Measurements from ENCODE around the gene JAKMIP1.
A peak's percentile ranks its signal among the peaks of the same experiment; 100 is the strongest.

The JAKMIP1 gene

DNA sequence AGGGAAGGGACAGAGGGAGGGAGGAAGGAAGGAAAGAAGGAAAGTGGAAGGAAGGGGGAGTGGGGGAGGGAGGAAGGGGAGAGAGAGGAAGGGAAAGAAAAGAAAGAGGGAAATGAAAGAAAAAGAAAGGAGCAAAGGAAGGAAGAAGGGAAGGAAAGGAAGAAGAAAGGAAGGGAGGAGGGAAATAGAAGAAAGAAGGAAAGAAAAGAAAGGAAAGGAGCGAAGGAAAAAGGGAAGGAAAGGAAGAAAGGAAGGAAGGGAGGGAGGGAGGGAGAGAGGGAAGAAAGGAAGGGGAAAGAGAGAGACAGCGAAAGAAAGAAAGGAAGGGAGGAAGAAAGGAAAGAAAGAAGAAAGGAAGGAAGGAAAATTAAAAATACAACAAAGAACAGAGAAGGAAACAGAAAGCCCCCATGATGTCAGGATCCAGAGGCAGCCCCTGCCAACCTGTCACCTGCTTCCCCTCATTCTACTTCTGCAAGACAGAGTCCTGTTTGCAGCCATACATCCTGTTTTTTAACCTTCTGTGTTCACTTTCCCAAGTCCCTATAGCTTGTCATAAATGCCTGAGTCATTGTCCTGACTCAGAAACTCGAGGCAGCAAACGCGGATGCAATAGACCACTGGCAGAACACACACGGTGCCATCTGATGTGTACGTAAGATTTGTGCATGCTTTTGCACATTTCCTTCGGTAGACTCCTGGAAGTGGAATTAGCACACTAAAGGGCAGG, 105.2 kb downstream of the JAKMIP1 start:
- DNase-seq (ENCODE audit: low read depth), result peak; percentile 10

DNA sequence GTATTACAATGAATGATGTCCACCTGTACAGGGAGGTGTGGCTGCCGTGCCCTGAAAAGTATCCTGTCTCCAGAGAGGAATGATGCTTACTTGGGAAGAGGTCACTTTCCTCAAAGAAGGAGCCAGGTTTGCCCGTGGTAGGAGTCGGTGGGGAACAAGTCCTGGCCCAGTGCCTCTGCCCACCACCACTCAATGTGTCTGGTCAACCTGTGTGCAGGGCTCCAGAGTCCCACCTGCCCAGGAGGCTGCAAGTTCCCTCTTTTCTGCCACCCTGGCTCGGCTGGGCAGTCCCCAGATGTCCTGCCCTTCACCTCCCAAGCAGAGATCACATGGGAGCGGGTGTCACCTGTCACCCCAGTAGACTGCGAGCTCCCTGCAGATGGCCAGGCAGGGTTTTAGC, 106.7 kb downstream of the JAKMIP1 start:
- no peak for DNase-seq (ENCODE audit: low read depth)

DNA sequence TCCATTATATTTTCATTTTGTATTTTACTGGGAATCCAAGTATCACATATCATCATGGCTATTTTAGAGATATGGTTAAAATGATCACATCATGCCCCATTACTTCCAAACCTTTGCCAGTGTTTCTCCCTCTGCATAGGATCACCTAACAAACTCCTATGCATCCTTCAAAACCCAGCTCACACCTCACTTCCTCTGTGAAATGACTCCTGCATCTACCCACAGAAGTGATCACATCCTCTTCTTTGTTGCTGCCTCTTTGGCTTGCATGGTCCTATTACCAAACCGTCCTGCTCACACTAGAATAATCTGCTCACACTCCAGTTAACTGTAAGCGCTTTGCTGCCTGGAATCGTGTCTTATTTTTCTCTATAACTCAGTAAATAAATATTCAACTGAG, 107.4 kb downstream of the JAKMIP1 start:
- DNase-seq (ENCODE audit: low read depth), result no peak

DNA sequence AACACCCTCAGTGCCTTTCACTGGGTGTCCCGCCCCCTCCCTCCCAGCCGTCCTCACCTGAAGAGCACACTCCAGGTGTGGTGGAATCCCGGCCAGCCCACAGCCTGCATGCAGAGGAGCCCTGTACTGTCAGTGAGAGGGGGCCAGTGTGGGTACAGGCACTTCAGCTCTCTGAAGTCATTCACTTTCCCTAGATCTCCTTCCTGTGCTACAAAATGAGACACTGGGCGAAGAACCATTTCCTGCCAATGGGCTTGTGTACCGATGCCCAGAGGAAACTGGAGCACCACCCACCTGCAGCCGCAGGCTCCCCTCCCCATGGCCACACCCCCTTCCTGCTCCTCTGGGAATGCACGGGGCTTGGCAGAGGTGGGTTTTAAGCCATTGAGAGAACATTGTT, 108.2 kb downstream of the JAKMIP1 start:
- DNase-seq (ENCODE audit: low read depth), result no peak

DNA sequence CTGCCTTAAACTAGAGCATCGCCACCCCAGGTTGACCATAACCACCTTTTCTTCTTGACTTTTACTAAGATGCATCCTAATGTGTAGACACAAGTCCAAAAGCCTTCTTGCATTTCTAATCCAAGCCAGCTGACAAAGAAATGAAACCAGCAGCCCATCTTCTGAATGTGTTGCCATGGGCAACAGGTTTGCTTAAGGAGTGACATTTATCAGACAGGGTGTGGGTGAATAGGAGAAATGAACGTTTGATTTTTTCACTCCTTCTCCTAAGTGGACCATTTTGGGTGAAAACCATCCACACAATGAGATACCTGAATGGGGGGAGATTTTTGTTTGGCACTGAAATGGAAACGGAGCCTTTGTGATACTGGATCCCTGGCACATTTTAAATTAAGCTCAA, 109.4 kb downstream of the JAKMIP1 start:
- no peak for DNase-seq (ENCODE audit: low read depth)

DNA sequence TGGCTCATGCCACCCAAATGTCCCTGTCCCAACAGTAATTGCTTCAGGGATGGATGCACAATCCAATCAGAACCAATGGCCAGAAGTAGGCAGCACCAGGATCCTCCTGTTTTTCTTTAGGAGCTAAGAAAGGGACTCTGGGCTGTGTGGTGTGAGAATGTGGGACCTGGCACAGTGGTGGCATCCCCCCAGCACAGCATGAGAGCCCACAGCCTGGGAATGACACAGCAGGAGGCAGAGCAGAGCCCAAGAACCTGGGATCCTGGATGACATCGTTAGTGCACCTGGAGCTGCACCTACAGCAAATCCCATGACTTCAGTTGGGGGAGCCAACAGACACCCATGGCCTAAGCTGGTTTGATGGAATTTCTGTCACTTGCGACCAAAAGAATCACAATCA, 111.4 kb downstream of the JAKMIP1 start:
- no peak for DNase-seq (ENCODE audit: low read depth)

DNA sequence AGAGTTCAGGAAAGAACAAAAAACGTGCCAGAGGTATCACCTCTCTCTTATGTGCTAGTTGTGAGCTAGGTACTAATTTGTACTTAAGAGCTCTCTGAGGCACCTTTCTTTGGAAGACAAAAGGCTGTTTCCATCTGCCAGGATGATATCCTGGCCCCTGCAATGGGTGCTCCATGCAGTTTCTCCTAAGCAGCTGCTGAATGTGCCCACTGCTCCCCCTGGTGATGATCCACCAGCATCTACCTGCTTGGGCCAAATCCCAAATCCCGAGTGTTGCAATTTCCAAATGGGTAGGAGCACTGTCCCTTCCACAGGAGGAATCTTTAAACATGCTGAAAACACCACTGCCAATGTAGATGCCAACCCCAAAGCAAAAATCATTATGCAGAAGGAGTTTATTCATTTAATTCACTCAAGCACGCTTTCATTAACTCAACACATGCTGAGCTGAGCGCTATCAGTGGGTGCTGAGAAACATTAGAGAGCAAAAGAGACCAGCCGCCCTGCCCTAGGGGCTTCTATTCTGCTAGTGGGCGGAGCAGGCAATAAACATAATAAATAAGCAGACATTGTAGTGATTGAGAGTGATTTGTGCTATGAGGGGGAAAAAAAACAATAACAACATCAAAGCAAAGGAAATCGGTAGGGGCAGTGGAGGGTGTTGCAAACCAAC, 112.5 kb downstream of the JAKMIP1 start:
- peak; percentile 2 for DNase-seq (ENCODE audit: low read depth)

DNA sequence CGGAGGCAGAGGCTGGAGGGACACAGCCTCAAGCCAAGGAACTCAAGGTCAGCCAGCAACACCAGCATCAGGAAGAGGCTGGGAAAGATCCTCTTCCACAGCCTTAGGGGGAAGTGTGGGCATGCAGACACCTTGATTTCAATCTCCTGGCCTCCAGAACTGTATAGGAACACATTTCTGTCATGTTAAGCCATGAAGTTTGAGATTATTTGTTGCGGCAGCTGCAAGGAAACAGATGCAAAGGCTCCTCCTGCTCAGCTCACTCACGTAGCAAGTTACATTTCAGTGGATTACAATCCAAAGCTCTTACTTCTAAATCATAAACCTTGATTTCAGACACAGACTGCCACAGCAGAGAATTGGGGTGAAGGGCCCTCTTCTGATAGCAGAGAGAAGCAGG, 113.5 kb downstream of the JAKMIP1 start:
- DNase-seq (ENCODE audit: low read depth), result no peak

DNA sequence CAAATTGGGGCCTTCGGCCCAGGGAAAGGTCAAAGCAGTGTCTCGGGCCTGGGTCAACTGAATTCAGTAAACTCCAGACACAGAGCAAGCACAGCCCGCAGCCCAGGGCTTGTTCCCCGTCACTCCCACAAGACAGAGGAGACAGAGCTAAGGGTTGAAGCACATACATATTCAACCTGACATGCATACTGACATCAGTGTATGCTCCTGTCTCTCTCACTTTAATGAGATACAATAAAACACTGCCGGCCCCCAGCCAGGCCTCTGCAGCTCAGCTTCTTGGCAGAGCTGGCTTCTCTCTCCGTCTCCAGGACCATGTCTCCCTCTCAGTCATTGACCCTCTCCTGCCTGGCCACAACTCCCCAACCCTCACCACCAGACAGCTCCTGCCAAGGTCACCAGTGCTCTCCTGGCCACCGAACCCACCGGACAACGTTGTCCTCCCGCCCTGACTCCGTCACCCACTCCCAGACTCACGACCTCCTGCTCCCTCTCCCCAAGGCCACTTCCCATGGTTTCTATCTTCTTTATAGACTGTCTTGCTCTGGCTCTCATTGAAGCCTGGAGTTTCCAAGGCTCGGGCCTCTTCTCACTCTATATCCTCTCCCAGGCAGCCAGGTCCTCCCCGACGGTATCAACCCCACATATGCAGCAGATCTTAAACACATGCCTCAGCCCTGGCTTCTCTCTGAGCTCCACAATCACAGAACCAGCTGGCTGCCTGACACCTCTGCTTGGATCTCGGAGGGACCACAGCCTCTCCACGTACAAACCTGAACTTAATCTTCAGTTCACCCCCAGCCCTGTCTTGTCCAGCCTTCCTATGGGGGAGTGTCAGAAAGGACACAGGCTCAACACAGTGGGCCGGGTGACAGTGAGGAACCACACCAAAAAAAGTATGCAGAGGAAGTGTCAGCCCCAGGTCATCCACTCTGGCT, 114.4 kb downstream of the JAKMIP1 start:
- no peak for DNase-seq (ENCODE audit: low read depth)

DNA sequence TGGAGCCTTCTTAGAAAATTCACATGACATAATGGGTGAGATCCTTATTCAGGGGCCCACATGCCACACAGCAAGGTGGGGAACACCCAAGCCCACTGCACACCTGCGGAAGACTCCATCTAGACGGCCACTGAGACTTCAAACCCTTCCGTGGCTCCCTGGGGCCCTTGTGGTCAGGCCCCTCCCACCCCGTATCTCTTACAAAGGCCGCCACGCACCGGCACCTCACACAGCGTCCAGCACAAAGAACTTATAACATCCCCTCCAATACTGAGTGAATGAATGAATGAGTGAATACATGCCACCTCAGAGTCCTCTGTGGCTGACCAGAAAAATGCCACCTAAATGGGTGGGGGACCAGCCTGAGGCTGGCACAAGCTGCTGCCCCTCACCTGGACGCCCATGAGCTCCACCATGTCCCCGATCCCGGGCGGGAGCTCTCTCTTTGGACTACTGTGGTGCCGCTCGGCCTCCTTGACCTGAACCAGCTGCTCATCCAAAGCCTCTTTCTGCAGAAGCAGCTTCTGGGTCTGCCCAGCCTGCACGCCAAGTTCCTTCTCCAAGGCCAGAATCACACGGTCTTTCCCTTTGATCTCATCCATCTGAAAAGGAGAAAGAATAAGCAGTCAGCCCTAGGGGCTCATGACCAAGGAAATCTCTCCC, 115.2 kb downstream of the JAKMIP1 start:
- no peak for DNase-seq (ENCODE audit: low read depth)

DNA sequence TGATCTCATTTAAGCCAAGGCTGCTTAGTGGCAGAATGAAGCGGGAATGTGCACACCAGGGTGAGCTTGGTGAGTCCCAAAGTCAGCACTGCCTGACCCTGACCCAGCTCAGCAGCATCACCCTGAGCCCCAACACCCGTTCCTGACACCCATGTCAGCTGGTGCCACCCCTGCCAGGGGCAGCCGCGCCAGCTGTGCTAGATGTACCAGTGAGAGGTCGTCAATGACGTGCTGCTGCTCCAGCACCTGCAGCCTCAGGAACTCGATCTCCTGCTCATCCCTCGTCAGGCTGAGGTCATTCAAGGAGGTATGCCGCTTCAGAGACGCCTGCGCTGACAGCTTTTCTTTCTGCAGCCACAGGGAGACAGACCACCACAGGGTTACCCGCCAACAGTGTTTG, 120.4 kb downstream of the JAKMIP1 start:
- no peak for DNase-seq (ENCODE audit: low read depth)

DNA sequence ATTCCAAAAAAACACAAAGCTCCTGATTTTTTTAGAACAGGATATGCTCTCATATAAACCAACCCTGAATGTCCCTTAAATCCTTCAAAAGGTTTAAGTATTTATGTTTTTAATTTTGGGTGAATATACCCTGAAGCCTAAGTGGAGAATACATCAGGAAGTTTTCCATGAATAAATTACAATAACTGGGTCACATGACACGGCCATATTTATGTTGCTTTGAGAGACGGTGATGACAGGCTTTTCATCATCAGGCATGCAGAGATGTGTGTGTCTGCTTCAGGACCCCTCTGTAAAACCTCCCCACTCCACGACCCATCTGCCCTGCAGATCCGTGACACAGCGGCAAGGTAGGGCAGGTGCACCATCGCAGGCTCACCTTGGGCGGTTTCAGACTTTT, 121.8 kb downstream of the JAKMIP1 start:
- no peak for DNase-seq (ENCODE audit: low read depth)

DNA sequence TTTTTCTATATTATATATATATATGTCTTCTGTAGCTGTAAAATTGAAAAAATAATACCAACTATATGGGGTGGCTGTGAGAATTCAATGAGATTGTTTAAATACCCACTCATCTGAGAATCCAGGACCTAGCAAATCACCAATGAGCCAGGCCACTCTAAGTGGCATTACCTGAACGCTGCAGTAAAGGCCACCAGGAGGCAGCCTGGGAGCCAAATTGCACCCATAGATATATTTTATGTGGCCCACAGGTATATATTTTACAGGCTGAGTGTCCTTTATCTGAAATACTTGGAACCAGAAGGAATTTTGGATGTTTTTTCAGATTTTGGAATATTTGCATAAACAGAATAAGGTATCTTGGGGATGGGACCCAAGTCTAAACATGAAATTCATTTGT, 124.0 kb downstream of the JAKMIP1 start:
- DNase-seq (ENCODE audit: low read depth), result no peak

DNA sequence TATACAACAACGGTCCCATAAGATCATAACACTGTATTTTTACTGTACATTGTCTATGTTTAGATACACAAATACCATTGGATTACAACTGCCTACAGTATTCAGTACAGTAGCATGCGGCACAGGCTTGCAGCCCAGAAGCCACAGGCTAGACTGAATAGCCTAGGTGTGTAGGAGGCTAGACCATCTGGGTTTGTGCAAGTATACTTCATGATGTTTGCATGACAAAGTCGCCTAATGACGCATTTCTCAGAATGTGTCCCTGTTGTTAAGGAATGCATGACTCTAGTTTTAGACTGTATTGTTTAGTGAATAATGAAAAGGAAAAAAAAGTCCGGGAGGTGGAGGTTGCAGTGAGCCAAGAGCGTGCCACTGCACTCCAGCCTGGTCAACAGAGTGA, 125.6 kb downstream of the JAKMIP1 start:
- no peak for DNase-seq (ENCODE audit: low read depth)

DNA sequence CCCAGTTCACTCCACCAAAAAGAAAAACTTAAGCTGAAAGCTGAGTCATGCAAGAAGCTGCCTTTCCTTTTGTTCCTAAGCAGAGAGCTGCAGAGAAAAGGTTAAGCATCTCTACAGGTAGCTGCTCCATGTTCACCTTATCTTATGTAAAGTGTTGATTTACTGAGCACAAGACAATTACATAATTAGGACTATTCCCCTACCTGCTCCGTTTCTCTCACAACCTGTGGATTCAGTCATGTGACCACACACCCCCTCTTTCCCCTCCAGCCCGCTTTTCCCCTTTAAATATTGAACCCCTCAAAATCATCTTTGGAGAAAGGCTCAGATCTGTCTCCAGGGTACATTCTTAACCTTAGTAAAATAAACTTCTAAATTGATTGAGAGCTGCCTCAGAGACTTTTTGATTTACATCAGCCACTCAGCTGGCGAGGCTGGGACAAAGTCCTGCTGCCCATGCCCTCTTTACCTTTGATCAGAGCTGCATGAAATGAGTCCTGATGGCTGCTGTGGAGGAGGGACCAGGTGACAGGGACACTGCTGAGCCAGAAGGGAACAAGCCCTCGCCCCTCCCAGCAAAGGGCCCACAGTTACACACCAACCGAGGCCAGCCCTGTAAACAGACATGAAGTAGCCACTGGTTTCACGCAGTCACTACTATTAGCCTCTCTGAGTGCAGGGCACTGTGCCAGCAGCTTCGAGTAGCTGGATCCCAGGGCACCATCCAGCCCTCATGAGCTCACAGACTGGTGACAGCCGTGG, 128.2 kb downstream of the JAKMIP1 start:
- DNase-seq (ENCODE audit: low read depth), result no peak

DNA sequence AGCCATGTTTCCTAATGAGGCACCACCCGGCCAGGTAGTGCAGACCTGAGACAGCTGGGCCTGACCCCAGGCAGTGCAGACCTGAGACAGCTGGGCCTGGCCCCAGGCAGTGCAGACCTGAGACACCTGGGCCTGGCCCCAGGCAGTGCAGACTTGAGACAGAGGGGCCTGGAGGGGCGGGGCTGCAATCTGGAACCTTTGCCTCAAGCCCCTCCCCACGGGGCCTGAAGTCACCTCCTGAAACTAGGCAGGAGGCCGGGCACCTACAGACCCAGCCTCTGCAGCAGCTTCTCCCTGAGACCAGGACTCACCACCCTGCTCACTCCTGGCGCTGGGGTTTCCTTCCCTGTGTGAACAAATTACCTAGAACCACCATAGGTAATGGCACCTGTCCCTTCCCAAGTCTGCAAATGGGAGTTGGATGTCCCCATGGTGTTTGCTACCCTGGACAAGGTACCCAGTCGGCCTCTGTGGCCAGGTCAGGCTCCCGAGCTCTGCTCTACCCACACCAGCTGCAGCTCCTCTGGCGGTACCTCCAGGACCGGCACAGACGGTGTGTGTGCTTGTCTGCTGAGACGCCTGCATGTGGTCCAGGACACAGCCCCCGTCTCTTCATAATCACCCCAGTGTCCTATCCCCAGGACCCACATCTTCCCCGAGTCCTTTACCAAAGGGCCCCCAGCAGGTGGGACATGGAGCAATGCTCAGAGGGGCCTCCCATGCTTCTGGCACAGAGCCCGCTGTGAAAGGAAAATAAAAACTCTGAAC, 129.0 kb downstream of the JAKMIP1 start:
- DNase-seq (ENCODE audit: low read depth), result no peak

DNA sequence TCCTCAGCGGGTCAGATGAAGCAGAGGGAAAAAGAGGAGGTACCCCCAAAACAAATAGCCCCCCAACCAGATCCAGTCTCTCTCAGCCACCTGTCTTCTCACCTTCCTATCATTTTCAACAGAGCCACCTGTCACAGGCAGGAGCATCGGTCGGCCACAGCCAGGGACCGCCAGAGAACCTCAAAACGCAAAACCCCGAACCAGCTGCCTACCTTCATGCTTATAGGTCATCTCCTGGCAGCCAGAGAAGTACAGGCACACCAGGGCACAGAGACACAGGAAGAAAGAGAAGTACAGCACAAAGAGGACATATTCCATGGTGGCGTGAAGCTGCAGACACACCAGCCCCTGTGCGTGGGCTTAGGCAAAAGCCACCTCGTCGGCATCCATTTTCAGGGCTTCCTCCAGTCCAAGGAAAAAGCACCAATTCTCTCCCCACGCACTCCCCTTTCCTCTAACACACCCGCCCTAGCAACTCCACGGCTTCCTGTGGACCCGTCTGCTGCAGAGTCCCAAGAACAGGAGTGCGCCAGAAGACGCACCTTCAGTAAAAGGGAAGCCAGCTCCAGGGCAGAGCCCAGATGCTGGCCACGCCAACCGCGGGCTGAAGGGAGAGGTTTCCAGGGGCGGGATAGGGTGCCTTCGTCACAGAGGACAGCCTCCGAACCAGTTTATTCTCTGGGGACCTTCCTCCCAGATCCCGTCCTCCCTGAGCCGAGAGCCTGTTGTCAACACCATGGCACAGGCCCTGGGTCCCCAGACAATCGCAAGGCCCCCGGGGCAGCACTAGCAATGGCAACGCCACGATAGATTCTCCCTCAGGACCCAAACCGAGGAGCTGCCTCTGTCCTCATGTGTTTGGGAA, 130.3 kb downstream of the JAKMIP1 start:
- DNase-seq (ENCODE audit: low read depth), result no peak

DNA sequence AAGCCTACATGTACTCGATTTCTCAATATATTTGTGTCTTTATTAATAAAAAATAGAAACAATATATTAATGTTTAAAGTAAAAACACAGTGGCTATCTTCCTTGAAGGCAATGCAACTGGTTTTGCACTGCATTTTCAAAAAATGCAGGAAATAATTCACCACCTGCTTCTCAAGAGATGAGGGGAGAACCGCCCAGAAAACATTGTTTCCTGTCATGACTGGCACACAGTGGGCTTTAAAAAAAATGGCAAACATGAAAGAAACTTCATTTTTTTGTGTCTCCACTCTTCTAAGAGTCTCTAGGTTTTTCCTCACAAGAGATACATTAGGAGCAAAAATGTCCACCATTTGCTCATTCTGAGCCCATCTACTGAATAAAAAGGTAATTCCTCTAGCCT, 131.4 kb downstream of the JAKMIP1 start:
- DNase-seq (ENCODE audit: low read depth), result no peak

DNA sequence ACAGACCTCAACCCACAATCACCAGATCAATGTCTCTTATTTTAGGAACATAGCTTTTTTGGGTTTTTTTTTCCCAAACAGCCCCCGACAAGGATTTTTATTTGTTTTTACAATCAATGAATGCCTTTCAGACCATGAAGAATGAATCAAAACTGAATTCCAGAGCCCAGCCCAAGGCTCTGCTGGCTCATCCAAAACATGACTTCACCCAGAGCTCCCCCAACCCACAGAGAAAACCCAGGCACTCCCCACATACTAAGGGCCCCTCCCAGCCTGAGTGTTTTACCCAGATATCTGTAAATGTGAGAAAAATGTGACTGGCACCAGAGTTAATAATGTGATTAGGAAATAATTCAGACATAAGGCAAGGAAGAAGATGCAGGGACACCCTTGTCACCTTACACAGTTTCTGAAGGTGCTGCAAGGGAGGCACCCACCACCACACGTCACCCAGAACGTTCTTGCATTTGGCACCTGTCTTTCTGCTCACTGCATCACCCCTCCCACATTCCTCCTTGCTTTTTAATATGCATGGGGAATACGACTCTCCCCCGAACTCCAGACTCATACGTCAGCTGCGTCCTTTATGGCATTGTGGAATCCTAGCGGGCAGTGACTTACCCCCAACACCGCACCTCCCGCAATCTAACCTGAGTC, 134.3 kb downstream of the JAKMIP1 start:
- no peak for DNase-seq (ENCODE audit: low read depth)

Measured in GM04504 (cell line).